Sigmoid colon (tissue), 4 donors: Measurements from ENCODE around the gene PPP2R5B.

ENCODE experiments used
- EP300 ChIP-seq, 4 donors: sonication (generic); formaldehyde crosslinking; IDR thresholded peaks; one replicate each; pipeline ENCODE4 v1.6.1; 2017; ENCODE audit warnings: antibody characterized with exemption in 4 of 4
- POLR2A ChIP-seq, 2 donors: fragments of 450-650 bp; IDR thresholded peaks; one replicate each; pipeline ENCODE4 v1.6.1; 2016; ENCODE audit warnings: antibody characterized with exemption in 2 of 2, mild to moderate bottlenecking in 2 of 2, moderate library complexity in 2 of 2
- POLR2AphosphoS5 ChIP-seq, 4 donors: sonication (generic); formaldehyde crosslinking; IDR thresholded peaks; one replicate each; pipeline ENCODE4 v1.6.1; 2017; ENCODE audit warnings: antibody characterized with exemption in 4 of 4
- TF ChIP-seq, protein P1 (sequence below), 4 experiments: fragments of 450-650 bp in 3 of 4; fragments of 200-600 bp in 1 of 4; IDR thresholded peaks; one replicate each; pipeline ENCODE4 v1.5.1; 2016 to 2019; ENCODE audit warnings: antibody characterized with exemption in 4 of 4, mild to moderate bottlenecking in 3 of 4, moderate library complexity in 2 of 4

DNA sequence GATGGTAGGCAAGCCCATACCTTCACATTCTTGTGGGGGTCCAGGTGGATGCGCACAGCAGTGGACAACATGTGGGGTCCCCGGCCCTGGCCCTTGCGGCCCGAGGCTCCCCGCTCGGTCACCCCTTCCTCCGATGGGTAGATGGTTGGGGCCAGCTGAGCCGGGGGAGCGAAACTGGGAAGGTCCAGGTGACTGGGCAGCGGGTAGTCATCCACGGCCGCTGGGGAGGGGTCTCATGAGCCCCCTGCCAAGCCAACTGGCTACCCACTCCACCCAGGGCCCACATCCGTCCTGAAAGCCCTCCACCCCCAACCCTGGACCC is 18.2 kb upstream of the PPP2R5B start:
- TF ChIP-seq POLR2AphosphoS5 (IDR thresholded peaks at IDR 0.05): no peak
- TF ChIP-seq POLR2A (IDR thresholded peaks at IDR 0.05): no peak
- TF ChIP-seq, protein P1, sequence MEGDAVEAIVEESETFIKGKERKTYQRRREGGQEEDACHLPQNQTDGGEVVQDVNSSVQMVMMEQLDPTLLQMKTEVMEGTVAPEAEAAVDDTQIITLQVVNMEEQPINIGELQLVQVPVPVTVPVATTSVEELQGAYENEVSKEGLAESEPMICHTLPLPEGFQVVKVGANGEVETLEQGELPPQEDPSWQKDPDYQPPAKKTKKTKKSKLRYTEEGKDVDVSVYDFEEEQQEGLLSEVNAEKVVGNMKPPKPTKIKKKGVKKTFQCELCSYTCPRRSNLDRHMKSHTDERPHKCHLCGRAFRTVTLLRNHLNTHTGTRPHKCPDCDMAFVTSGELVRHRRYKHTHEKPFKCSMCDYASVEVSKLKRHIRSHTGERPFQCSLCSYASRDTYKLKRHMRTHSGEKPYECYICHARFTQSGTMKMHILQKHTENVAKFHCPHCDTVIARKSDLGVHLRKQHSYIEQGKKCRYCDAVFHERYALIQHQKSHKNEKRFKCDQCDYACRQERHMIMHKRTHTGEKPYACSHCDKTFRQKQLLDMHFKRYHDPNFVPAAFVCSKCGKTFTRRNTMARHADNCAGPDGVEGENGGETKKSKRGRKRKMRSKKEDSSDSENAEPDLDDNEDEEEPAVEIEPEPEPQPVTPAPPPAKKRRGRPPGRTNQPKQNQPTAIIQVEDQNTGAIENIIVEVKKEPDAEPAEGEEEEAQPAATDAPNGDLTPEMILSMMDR (IDR thresholded peaks at IDR 0.05): no peak
- TF ChIP-seq EP300 (IDR thresholded peaks at IDR 0.05): no peak
